GM19397 (cell line): Measurements from ENCODE around the gene GLS.
"Not testable (repeated sequence)": the region's sequence is repeated elsewhere in the genome, so short reads cannot be mapped to it uniquely, and the experiment has no call there.

Experiments
- ATAC-seq: cut with Tn5 transposase; IDR thresholded peaks from one replicate; pipeline ENCODE4 v1.9.1; 2021; ENCODE audit warnings: mild to moderate bottlenecking, moderate library complexity; ENCODE audit not compliant: unreplicated experiment

Gene GLS

GRCh38 chr2:190855245-190855644, 25.4 kb upstream of the GLS start:
- ATAC-seq = no peak

- ATAC-seq = no peak
Observed at GRCh38 chr2:190856985-190857384, 23.6 kb upstream of the GLS start.

GRCh38 chr2:190858817-190859216, 21.8 kb upstream of the GLS start:
- no peak for ATAC-seq

GRCh38 chr2:190859347-190860297, 21.0 kb upstream of the GLS start:
- no peak for ATAC-seq

- no peak for ATAC-seq
Observed at GRCh38 chr2:190860985-190861680, 19.5 kb upstream of the GLS start.

- ATAC-seq = not testable (repeated sequence)
Observed at GRCh38 chr2:190862128-190862527, 18.5 kb upstream of the GLS start.

- no peak for ATAC-seq
Observed at GRCh38 chr2:190862571-190862991, 18.0 kb upstream of the GLS start.

- no peak for ATAC-seq
Observed at GRCh38 chr2:190863946-190864345, 16.7 kb upstream of the GLS start.

- ATAC-seq = no peak
Observed at GRCh38 chr2:190864375-190864774, 16.2 kb upstream of the GLS start.

GRCh38 chr2:190867212-190867611, 13.4 kb upstream of the GLS start:
- ATAC-seq = no peak

- ATAC-seq = no peak
Observed at GRCh38 chr2:190867832-190868231, 12.8 kb upstream of the GLS start.

- ATAC-seq = no peak
Observed at GRCh38 chr2:190869721-190870120, 10.9 kb upstream of the GLS start.

GRCh38 chr2:190873451-190873850, 7.2 kb upstream of the GLS start:
- ATAC-seq = not testable (repeated sequence)

- no peak for ATAC-seq
Observed at GRCh38 chr2:190875891-190876290, 4.7 kb upstream of the GLS start.

GRCh38 chr2:190876631-190877030, 4.0 kb upstream of the GLS start:
- no peak for ATAC-seq

GRCh38 chr2:190877436-190877835, 3.2 kb upstream of the GLS start:
- no peak for ATAC-seq

GRCh38 chr2:190879474-190880377, 895 bp upstream of the GLS start:
- ATAC-seq = no peak

GRCh38 chr2:190881084-190881597, 520 bp downstream of the GLS start:
- peak; percentile 10 for ATAC-seq

GRCh38 chr2:190881598-190882410, 1.2 kb downstream of the GLS start:
- peak; percentile 57 for ATAC-seq

GRCh38 chr2:190882411-190882766, 1.8 kb downstream of the GLS start:
- ATAC-seq = no peak
